ENCODE data around the gene USP47.

Gene USP47

DNA sequence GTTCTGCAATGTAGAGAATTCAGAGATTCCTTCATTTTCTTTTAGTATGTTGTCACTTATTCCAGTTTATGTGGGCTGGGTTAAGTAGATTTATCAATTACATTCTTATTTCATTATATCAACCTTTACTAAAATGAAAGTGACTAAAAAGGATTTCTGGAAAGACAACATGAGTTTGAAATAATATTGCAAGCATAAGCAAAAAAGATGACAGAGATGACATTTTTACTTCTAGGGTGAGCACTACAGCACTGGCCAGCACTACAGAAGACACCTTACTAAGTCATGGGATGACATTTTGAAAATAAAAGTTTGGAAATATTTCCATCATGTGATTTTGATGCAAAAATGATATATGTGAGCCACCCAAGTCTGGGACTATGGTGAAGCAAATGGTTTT lies 2.1 kb upstream of the USP47 start:
- no peak for DNase-seq
- intact Hi-C loops (cut with DNase I; ENCODE audit: low total_unique reads) = no loop called here
- H3K27ac ChIP-seq = no peak overlapping the region
- H3K9me3 ChIP-seq = no peaks in the 10 kb centered on the region
- H3K4me1 ChIP-seq = peaks cover 0 to 25% (median 9%) of the 10 kb centered on the region in 4 donors
- no peaks in the 10 kb centered on the region for H3K36me3 ChIP-seq
- H3K27me3 ChIP-seq = no peaks in the 10 kb centered on the region
- H3K4me3 ChIP-seq = no peak overlapping the region
- TF ChIP-seq CTCF (IDR thresholded peaks at IDR 0.05) = no peak

DNA sequence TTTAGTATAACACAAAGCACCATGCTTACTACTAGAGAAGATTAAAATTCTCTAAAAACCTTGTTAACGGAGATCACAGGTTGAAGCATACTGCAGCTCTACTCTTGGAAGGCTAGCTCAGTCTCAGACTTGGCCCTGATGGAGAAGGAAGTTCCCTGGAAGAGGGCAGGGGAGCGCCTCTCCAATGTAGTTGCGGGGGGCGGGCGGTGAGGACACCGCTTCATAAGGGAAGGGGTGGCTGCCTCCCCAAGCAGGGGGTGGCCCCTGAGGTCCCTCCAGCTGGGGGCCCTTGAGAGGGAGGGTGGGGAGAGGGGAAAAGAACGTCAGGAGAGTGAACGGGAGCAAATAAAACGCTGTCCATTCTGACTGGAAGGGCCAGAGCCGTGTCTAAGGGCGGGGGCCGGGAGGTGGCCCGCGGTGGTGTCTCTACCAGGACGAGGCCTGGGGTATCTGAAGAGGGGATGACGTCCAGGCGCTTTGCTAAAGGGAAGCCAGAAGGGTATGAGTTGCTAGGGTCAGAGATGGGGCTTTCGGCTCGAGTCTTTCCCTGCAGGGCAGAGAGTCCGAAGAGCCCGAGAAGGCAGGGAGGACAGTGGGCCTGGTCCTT lies 553 bp upstream of the USP47 start:
- intact Hi-C loops (cut with DNase I; ENCODE audit: low total_unique reads) = no loop called here
- Histone ChIP-seq H3K27me3 (no peaks in the 10 kb centered on the region), H3K9me3 (no peaks in the 10 kb centered on the region), H3K36me3 (no peaks in the 10 kb centered on the region), H3K27ac (peak overlapping the region; percentile 96 to 100), H3K4me1 (peaks cover 0 to 40% (median 17%) of the 10 kb centered on the region in 4 donors), H3K4me3 (peak overlapping the region; percentile 59 to 72)
- peak in 1 of 2 donors; percentile 29 for DNase-seq
- TF ChIP-seq CTCF (IDR thresholded peaks at IDR 0.05) = no peak

- intact Hi-C loops (cut with DNase I; ENCODE audit: low total_unique reads) = no loop called here
- Histone ChIP-seq H3K27ac (peak overlapping the region; percentile 96 to 100), H3K4me3 (peak overlapping the region; percentile 59 to 72), H3K4me1 (peaks cover 0 to 47% (median 25%) of the 10 kb centered on the region in 4 donors), H3K27me3 (no peaks in the 10 kb centered on the region), H3K36me3 (no peaks in the 10 kb centered on the region), H3K9me3 (no peaks in the 10 kb centered on the region)
- no peak for TF ChIP-seq CTCF (IDR thresholded peaks at IDR 0.05)
- peak; percentile 65 to 78 for DNase-seq
These were observed 743 bp downstream of the USP47 start for GRCh38 chr11:11842421-11843008.

GRCh38 chr11:11843211-11843621 lies 1.4 kb downstream of the USP47 start:
- H3K4me1 ChIP-seq = peaks cover 0 to 54% (median 29%) of the 10 kb centered on the region in 4 donors
- no peak for TF ChIP-seq CTCF (IDR thresholded peaks at IDR 0.05)

DNA sequence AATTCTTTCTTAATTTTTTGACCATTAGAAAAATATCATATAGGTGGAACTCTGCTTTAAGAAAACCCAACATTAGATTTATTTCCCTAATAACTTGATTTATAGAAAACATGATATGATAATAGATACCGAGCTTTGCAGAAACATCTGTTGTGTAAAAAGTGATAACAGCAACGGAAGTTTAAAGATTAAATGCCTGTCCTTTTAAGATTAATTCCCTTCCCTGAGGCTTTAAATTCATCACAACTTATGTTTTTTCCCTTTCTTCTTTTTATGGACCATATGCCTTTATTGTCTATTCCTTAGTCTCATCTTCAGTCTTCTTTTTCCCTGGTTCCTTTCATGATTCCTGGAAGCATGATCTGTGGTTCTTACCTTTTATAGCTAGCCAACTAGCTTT lies 1.9 kb downstream of the USP47 start:
- Histone ChIP-seq H3K27me3 (no peaks in the 10 kb centered on the region), H3K4me1 (peaks cover 0 to 58% (median 31%) of the 10 kb centered on the region in 4 donors), H3K9me3 (no peaks in the 10 kb centered on the region), H3K4me3 (peak overlapping the region; percentile 59 to 72), H3K36me3 (no peaks in the 10 kb centered on the region), H3K27ac (peak overlapping the region; percentile 96 to 100)
- no peak for DNase-seq
- TF ChIP-seq CTCF (IDR thresholded peaks at IDR 0.05) = no peak
- intact Hi-C loops (cut with DNase I; ENCODE audit: low total_unique reads) = no loop called here

More at GRCh38 chr11:11843211-11843621, 1.4 kb downstream of the USP47 start:
- H3K9me3 ChIP-seq = no peaks in the 10 kb centered on the region
- intact Hi-C loops (cut with DNase I; ENCODE audit: low total_unique reads) = no loop called here
- H3K36me3 ChIP-seq = no peaks in the 10 kb centered on the region
- peak overlapping the region; percentile 59 to 72 for H3K4me3 ChIP-seq
- no peaks in the 10 kb centered on the region for H3K27me3 ChIP-seq
- peak overlapping the region; percentile 96 to 100 for H3K27ac ChIP-seq
- no peak for DNase-seq

Data from tibial artery (tissue), 4 donors.